HEK293 (cell line): ENCODE results near the gene GPR83.

Experiments
- CTCF ChIA-PET: fragments of 350-600 bp; formaldehyde crosslinking; extraction: SDS; loops from one replicate; lab custom pipeline; 2021; ENCODE audit warnings: antibody characterized with exemption; lab: Yijun Ruan, JAX
- POLR2A ChIA-PET: fragments of 300-600 bp; formaldehyde crosslinking; extraction: SDS; loops from one replicate; lab custom pipeline; 2020; ENCODE audit warnings: antibody characterized with exemption, inconsistent platforms; lab: Yijun Ruan, JAX
- H3K27ac ChIP-seq: fragments of 200-500 bp; sonication (Bioruptor generic); 2 replicates; pipeline ENCODE4 v1.5.1; 2014; ENCODE audit warnings: low read depth, low read length, control low read depth, inconsistent platforms; ENCODE audit errors: extremely low read depth
- H3K36me3 ChIP-seq, 2 experiments: fragments of 200-500 bp in 1 of 2; sonication (Bioruptor generic) in 1 of 2; 1 replicate in 1 of 2; 2 replicates in 1 of 2; pipeline ENCODE4 v1.5.1; 2014 to 2017; ENCODE audit warnings: inconsistent platforms in 2 of 2, low read length in 2 of 2; ENCODE audit not compliant: control insufficient read depth in 2 of 2, insufficient read depth in 1 of 2
- H3K4me1 ChIP-seq: fragments of 200-500 bp; sonication (Bioruptor generic); 2 replicates; pipeline ENCODE4 v1.5.1; 2014; ENCODE audit warnings: mild to moderate bottlenecking, low read length, inconsistent platforms; ENCODE audit not compliant: control insufficient read depth, insufficient read depth
- H3K4me3 ChIP-seq: 2 replicates; pipeline ENCODE4 v1.5.1; 2011; ENCODE audit warnings: low read depth, mild to moderate bottlenecking, control low read depth, low read length, moderate library complexity
- H3K9me3 ChIP-seq: fragments of 200-500 bp; sonication (Bioruptor generic); 2 replicates; pipeline ENCODE4 v1.5.1; 2014; ENCODE audit warnings: low read depth, low read length, inconsistent platforms; ENCODE audit not compliant: control insufficient read depth, insufficient read depth
- BCL11A ChIP-seq: fragments of 450-650 bp; formaldehyde crosslinking; IDR thresholded peaks from 2 replicates; pipeline ENCODE4 v1.5.1; 2016; ENCODE audit warnings: low read depth, missing biosample characterization, missing genetic modification characterization
- GLIS1 ChIP-seq: fragments of 450-650 bp; formaldehyde crosslinking; IDR thresholded peaks from 2 replicates; pipeline ENCODE4 v1.5.1; 2016; ENCODE audit warnings: missing biosample characterization, missing genetic modification characterization
- SP3 ChIP-seq: fragments of 450-650 bp; formaldehyde crosslinking; IDR thresholded peaks from 2 replicates; pipeline ENCODE4 v1.5.1; 2016; ENCODE audit warnings: missing biosample characterization, missing genetic modification characterization
- SP7 ChIP-seq: fragments of 450-650 bp; formaldehyde crosslinking; IDR thresholded peaks from 2 replicates; pipeline ENCODE4 v1.5.1; 2016; ENCODE audit warnings: missing biosample characterization, missing genetic modification characterization
- ZFHX2 ChIP-seq: fragments of 450-650 bp; formaldehyde crosslinking; conservative IDR thresholded peaks from 2 replicates; pipeline ENCODE4 v1.5.1; 2016; ENCODE audit warnings: missing biosample characterization, missing genetic modification characterization
- ZNF140 ChIP-seq: fragments of 450-650 bp; formaldehyde crosslinking; IDR thresholded peaks from 2 replicates; pipeline ENCODE4 v1.5.1; 2016; ENCODE audit warnings: missing biosample characterization, missing genetic modification characterization
- ZNF23 ChIP-seq: fragments of 450-650 bp; formaldehyde crosslinking; IDR thresholded peaks from 2 replicates; pipeline ENCODE4 v1.5.1; 2016; ENCODE audit warnings: missing biosample characterization, missing genetic modification characterization, borderline replicate concordance
- ZNF292 ChIP-seq: fragments of 450-650 bp; formaldehyde crosslinking; IDR thresholded peaks from 2 replicates; pipeline ENCODE4 v1.5.1; 2016; ENCODE audit warnings: low read depth, missing biosample characterization, missing genetic modification characterization, borderline replicate concordance
- ZNF521 ChIP-seq: fragments of 450-650 bp; formaldehyde crosslinking; IDR thresholded peaks from 2 replicates; pipeline ENCODE4 v1.5.1; 2017; ENCODE audit warnings: missing biosample characterization, mild to moderate bottlenecking, missing genetic modification characterization
- ZNF658 ChIP-seq: fragments of 450-650 bp; formaldehyde crosslinking; IDR thresholded peaks from 2 replicates; pipeline ENCODE4; 2016; ENCODE audit warnings: missing biosample characterization, missing genetic modification characterization
- ZNF76 ChIP-seq: fragments of 450-650 bp; formaldehyde crosslinking; IDR thresholded peaks from 2 replicates; pipeline ENCODE4; 2016; ENCODE audit warnings: low read depth, missing biosample characterization, missing genetic modification characterization, borderline replicate concordance
- ZNF768 ChIP-seq: fragments of 450-650 bp; formaldehyde crosslinking; IDR thresholded peaks from 2 replicates; pipeline ENCODE4 v1.5.1; 2018; ENCODE audit warnings: missing biosample characterization, mild to moderate bottlenecking, missing genetic modification characterization
- TF ChIP-seq, protein P1 (sequence below): fragments of 450-650 bp; formaldehyde crosslinking; IDR thresholded peaks from 2 replicates; pipeline ENCODE4 v1.5.1; 2016; ENCODE audit warnings: missing biosample characterization, missing genetic modification characterization
- TF ChIP-seq, protein P2 (sequence below): fragments of 450-650 bp; formaldehyde crosslinking; IDR thresholded peaks from 2 replicates; pipeline ENCODE4; 2016; ENCODE audit warnings: missing biosample characterization, missing genetic modification characterization
- TF ChIP-seq, protein P3 (sequence below): fragments of 450-650 bp; formaldehyde crosslinking; IDR thresholded peaks from 2 replicates; pipeline ENCODE4 v1.5.1; 2016; ENCODE audit warnings: missing biosample characterization, missing genetic modification characterization
- TF ChIP-seq, protein P4 (sequence below): fragments of 450-650 bp; formaldehyde crosslinking; IDR thresholded peaks from 2 replicates; pipeline ENCODE4 v1.5.1; 2016; ENCODE audit warnings: missing biosample characterization, missing genetic modification characterization
- TF ChIP-seq, protein P5 (sequence below): fragments of 450-650 bp; formaldehyde crosslinking; IDR thresholded peaks from 2 replicates; pipeline ENCODE4 v1.5.1; 2017; ENCODE audit warnings: missing biosample characterization, missing genetic modification characterization

Gene GPR83

DNA sequence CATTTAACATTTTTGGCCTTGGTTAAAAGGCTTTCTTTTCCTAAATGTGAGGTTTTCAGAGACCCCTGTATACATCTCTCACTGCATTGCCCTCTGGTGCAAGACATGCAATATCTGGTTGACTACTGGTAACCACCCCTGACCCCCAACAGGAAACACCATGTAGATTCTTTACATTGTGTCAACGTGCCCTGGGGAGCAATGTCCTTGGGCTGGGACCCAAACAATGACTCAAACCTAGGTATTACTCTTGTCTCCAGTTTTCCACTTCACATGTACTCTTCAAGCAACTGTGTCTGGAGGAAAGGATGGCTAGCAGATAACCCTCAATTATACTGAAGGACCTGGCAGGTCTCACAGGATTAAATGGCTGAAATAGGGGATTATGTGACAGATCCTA lies 1.1 kb upstream of the GPR83 start:
- no peaks in the 10 kb centered on the region for H3K9me3 ChIP-seq
- H3K27ac ChIP-seq: no peak overlapping the region
- CTCF ChIA-PET: no interaction called here
- H3K4me3 ChIP-seq: no peak overlapping the region
- H3K36me3 ChIP-seq: no peaks in the 10 kb centered on the region
- H3K4me1 ChIP-seq: no peaks in the 10 kb centered on the region
- TF ChIP-seq GLIS1 (tag by site-specific recombination) (no peak), SP7 (tag by site-specific recombination) (peak; percentile 54; the same call in 1 of the 2 replicates)
- POLR2A ChIA-PET: no interaction called here

DNA sequence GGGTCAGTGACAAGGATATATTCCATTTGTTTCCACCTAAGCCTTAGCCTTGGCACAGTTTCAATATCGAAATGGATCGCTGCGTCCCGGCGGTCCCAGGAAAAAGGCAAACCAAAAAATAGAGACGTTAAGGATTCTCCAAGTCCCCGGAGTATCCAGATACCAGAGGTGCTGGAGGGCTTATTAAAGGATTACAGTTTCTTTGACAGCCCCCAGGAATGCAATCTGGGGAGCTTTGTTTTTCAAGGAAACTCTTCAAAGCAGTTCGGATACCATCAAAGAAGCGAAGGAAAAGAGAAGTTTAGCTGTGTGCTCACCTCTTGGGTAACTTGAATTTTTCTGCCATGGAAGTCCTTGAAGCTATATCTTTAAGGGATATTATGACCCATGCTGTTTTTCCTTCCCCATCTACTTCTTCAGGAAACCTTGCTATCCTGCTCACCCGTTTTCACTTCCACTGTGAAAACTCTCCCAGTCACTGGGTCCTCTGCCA lies 600 bp upstream of the GPR83 start:
- Histone ChIP-seq H3K27ac (no peak overlapping the region), H3K4me1 (no peaks in the 10 kb centered on the region), H3K9me3 (no peaks in the 10 kb centered on the region), H3K36me3 (no peaks in the 10 kb centered on the region), H3K4me3 (peak overlapping the region; percentile 37)
- TF ChIP-seq ZNF521: no peak
- ChIA-PET CTCF (interaction anchor here (0.6 kb wide), 1 partner anchor 103 kb away, joined by 3 read pairs; no protein-coding TSS in a partner anchor), POLR2A (no interaction called here)

DNA sequence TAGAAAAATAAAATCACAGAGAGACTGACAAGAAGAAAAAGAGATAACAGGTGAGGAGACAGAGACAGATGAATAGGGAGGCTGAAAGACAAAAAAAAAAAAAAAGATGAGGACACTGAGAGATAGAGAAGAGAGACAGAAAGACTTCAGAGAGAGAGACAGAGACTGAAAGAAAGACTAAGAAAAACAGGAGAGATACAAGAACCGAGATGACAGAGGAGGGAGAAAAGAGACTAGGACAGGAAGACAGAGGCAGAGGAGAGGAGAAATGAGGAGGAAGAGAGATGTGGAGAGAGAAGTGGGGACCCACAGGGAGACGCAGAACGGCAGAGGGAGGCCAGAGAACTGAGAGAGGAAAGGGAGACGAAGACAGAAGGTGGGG lies 771 bp downstream of the GPR83 start:
- peak overlapping the region; percentile 37; the same call in 1 of the 2 replicates for H3K4me3 ChIP-seq
- H3K4me1 ChIP-seq: no peaks in the 10 kb centered on the region
- TF ChIP-seq ZNF292 (tag by site-specific recombination) (no peak), ZNF768 (tag by site-specific recombination) (no peak)
- TF ChIP-seq, protein P1, sequence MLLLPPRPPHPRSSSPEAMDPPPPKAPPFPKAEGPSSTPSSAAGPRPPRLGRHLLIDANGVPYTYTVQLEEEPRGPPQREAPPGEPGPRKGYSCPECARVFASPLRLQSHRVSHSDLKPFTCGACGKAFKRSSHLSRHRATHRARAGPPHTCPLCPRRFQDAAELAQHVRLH (tag by site-specific recombination): no peak
- TF ChIP-seq, all 188 proteins: peak for 0
- POLR2A ChIA-PET: no interaction called here
- H3K9me3 ChIP-seq: no peaks in the 10 kb centered on the region
- no peaks in the 10 kb centered on the region for H3K36me3 ChIP-seq
- H3K27ac ChIP-seq: no peak overlapping the region
- CTCF ChIA-PET: no interaction called here

DNA sequence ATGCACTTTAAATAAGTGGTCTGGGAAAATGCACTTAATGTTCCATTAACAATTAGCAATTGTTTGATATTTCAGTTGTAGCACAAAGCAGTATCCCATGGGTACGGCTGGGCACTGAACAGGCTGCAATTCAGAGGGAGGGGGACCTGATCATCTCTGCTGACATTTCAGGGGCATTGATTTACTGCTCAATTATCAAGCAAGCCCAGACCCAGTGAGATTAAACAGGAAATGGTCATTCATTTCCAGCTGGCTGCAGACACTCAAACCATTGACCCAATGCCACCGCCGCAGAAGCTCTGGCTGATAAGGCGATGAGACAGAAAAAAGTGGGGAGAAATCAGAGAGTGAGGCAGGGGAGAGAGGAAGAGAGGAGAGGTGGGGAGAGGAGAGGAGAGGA lies 1.2 kb downstream of the GPR83 start:
- Histone ChIP-seq H3K4me1 (no peaks in the 10 kb centered on the region), H3K4me3 (no peak overlapping the region), H3K27ac (no peak overlapping the region), H3K36me3 (no peaks in the 10 kb centered on the region), H3K9me3 (no peaks in the 10 kb centered on the region)
- ChIA-PET POLR2A (no interaction called here), CTCF (no interaction called here)
- TF ChIP-seq, protein P2, sequence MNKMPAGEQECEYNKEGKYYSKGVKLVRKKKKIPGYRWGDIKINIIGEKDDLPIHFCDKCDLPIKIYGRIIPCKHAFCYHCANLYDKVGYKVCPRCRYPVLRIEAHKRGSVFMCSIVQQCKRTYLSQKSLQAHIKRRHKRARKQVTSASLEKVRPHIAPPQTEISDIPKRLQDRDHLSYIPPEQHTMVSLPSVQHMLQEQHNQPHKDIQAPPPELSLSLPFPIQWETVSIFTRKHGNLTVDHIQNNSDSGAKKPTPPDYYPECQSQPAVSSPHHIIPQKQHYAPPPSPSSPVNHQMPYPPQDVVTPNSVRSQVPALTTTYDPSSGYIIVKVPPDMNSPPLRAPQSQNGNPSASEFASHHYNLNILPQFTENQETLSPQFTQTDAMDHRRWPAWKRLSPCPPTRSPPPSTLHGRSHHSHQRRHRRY: no peak
- TF ChIP-seq SP3 (tag by site-specific recombination) (no peak), ZNF658 (tag by site-specific recombination) (no peak), ZNF76 (tag by site-specific recombination) (no peak), ZFHX2 (tag by site-specific recombination) (no peak), BCL11A (tag by site-specific recombination) (no peak), ZNF23 (tag by site-specific recombination) (no peak), ZNF140 (tag by site-specific recombination) (no peak), ZNF521 (no peak)
- TF ChIP-seq, protein P3, sequence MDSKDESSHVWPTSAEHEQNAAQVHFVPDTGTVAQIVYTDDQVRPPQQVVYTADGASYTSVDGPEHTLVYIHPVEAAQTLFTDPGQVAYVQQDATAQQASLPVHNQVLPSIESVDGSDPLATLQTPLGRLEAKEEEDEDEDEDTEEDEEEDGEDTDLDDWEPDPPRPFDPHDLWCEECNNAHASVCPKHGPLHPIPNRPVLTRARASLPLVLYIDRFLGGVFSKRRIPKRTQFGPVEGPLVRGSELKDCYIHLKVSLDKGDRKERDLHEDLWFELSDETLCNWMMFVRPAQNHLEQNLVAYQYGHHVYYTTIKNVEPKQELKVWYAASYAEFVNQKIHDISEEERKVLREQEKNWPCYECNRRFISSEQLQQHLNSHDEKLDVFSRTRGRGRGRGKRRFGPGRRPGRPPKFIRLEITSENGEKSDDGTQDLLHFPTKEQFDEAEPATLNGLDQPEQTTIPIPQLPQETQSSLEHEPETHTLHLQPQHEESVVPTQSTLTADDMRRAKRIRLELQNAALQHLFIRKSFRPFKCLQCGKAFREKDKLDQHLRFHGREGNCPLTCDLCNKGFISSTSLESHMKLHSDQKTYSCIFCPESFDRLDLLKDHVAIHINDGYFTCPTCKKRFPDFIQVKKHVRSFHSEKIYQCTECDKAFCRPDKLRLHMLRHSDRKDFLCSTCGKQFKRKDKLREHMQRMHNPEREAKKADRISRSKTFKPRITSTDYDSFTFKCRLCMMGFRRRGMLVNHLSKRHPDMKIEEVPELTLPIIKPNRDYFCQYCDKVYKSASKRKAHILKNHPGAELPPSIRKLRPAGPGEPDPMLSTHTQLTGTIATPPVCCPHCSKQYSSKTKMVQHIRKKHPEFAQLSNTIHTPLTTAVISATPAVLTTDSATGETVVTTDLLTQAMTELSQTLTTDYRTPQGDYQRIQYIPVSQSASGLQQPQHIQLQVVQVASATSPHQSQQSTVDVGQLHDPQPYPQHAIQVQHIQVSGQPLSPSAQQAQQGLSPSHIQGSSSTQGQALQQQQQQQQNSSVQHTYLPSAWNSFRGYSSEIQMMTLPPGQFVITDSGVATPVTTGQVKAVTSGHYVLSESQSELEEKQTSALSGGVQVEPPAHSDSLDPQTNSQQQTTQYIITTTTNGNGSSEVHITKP (tag by site-specific recombination): no peak
- TF ChIP-seq, protein P4, sequence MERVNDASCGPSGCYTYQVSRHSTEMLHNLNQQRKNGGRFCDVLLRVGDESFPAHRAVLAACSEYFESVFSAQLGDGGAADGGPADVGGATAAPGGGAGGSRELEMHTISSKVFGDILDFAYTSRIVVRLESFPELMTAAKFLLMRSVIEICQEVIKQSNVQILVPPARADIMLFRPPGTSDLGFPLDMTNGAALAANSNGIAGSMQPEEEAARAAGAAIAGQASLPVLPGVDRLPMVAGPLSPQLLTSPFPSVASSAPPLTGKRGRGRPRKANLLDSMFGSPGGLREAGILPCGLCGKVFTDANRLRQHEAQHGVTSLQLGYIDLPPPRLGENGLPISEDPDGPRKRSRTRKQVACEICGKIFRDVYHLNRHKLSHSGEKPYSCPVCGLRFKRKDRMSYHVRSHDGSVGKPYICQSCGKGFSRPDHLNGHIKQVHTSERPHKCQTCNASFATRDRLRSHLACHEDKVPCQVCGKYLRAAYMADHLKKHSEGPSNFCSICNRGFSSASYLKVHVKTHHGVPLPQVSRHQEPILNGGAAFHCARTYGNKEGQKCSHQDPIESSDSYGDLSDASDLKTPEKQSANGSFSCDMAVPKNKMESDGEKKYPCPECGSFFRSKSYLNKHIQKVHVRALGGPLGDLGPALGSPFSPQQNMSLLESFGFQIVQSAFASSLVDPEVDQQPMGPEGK (tag by site-specific recombination): no peak
- TF ChIP-seq, protein P5, sequence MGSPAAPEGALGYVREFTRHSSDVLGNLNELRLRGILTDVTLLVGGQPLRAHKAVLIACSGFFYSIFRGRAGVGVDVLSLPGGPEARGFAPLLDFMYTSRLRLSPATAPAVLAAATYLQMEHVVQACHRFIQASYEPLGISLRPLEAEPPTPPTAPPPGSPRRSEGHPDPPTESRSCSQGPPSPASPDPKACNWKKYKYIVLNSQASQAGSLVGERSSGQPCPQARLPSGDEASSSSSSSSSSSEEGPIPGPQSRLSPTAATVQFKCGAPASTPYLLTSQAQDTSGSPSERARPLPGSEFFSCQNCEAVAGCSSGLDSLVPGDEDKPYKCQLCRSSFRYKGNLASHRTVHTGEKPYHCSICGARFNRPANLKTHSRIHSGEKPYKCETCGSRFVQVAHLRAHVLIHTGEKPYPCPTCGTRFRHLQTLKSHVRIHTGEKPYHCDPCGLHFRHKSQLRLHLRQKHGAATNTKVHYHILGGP: no peak
